Keratinocyte (primary cell): ENCODE data around the gene GHITM. TPM values are rescaled to one million over a fixed set of nuclear protein-coding genes. Genes with fewer than 3 reads are reported as not detected.
"Not testable (repeated sequence)": the region's sequence is repeated elsewhere in the genome, so short reads cannot be mapped to it uniquely, and the experiment has no call there.

Source experiments
- DNase-seq: peaks from one replicate; pipeline ENCODE4 v3.0.0-alpha.2; 2011; ENCODE audit warnings: low read depth, missing footprints, low spot score
- FAIRE-seq: peaks from 2 replicates; lab custom pipeline; 2011; peaks lifted over from hg19 to GRCh38; lab: Jason Lieb, UNC
- H2AFZ ChIP-seq: 2 replicates; pipeline ENCODE4 v1.6.0; 2012; ENCODE audit warnings: low read length, control low read depth, inconsistent platforms; ENCODE audit not compliant: control insufficient read depth
- H3K27ac ChIP-seq: 2 replicates; pipeline ENCODE4 v1.5.1; 2011; ENCODE audit warnings: low read length; ENCODE audit not compliant: control insufficient read depth, insufficient read depth
- H3K27me3 ChIP-seq: 3 replicates; pipeline ENCODE4 v1.6.0; 2011; ENCODE audit warnings: low read length; ENCODE audit not compliant: control insufficient read depth, insufficient read depth; ENCODE audit errors: extremely low read depth
- H3K36me3 ChIP-seq, 2 experiments: 2 replicates in 1 of 2; 3 replicates in 1 of 2; pipeline ENCODE4 v1.5.1; 2011; ENCODE audit warnings: low read length in 2 of 2, mild to moderate bottlenecking in 1 of 2; ENCODE audit not compliant: control insufficient read depth in 2 of 2, insufficient read depth in 2 of 2; ENCODE audit errors: extremely low read depth in 1 of 2
- H3K4me1 ChIP-seq: 3 replicates; pipeline ENCODE4 v1.5.1; 2011; ENCODE audit warnings: low read length; ENCODE audit not compliant: control insufficient read depth, insufficient read depth; ENCODE audit errors: extremely low read depth
- H3K4me2 ChIP-seq: 3 replicates; pipeline ENCODE4 v1.6.0; 2011; ENCODE audit warnings: low read depth, low read length; ENCODE audit not compliant: control insufficient read depth, insufficient read depth; ENCODE audit errors: extremely low read depth
- H3K4me3 ChIP-seq, 3 experiments: fragments of 200-600 bp in 1 of 3; sonication (generic) in 1 of 3; 2 replicates in 2 of 3; 3 replicates in 1 of 3; pipeline ENCODE4 v1.5.1; 2011 to 2016; ENCODE audit warnings: low read length in 3 of 3, mild to moderate bottlenecking in 3 of 3, control low read depth in 2 of 3, inconsistent platforms in 1 of 3, low read depth in 1 of 3, mixed read lengths in 1 of 3, mixed run types in 1 of 3, moderate library complexity in 1 of 3; ENCODE audit not compliant: control insufficient read depth in 2 of 3, insufficient read depth in 2 of 3; ENCODE audit errors: extremely low read depth in 1 of 3
- H3K79me2 ChIP-seq: 2 replicates; pipeline ENCODE4 v1.6.0; 2012; ENCODE audit warnings: low read length; ENCODE audit not compliant: control insufficient read depth, insufficient read depth
- H3K9ac ChIP-seq: 3 replicates; pipeline ENCODE4 v1.6.0; 2011; ENCODE audit warnings: low read length; ENCODE audit not compliant: control insufficient read depth, insufficient read depth; ENCODE audit errors: extremely low read depth
- H3K9me1 ChIP-seq: 3 replicates; pipeline ENCODE4 v1.6.0; 2011; ENCODE audit warnings: low read length; ENCODE audit not compliant: control insufficient read depth, insufficient read depth; ENCODE audit errors: extremely low read depth
- H3K9me3 ChIP-seq: 2 replicates; pipeline ENCODE4 v1.5.1; 2012; ENCODE audit warnings: low read depth, low read length; ENCODE audit not compliant: control insufficient read depth
- H4K20me1 ChIP-seq: 3 replicates; pipeline ENCODE4 v1.6.0; 2011; ENCODE audit warnings: low read length; ENCODE audit not compliant: control insufficient read depth, insufficient read depth; ENCODE audit errors: extremely low read depth
- CTCF ChIP-seq, 3 experiments: IDR thresholded peaks in 1 of 3; conservative IDR thresholded peaks in 1 of 3; optimal IDR thresholded peaks in 1 of 3; 2 replicates in 2 of 3; 3 replicates in 1 of 3; pipeline versions ENCODE3 to v1.5.1; 2011; ENCODE audit warnings: low read length in 3 of 3, mild to moderate bottlenecking in 3 of 3, moderate library complexity in 2 of 3, control low read depth in 1 of 3, inconsistent platforms in 1 of 3; ENCODE audit not compliant: insufficient read depth in 2 of 3; ENCODE audit errors: extremely low read depth in 1 of 3
- EZH2 ChIP-seq: IDR thresholded peaks from one replicate; pipeline ENCODE4 v1.6.1; 2012; ENCODE audit warnings: inconsistent platforms, mild to moderate bottlenecking, low read length, moderate library complexity
- dilution Hi-C: fragments of 300-500 bp; cut with MboI; formaldehyde crosslinking; loops from one replicate; pipeline ENCODE4 v1.7.0; 2020; ENCODE audit warnings: low sequenced_read_pairs; ENCODE audit not compliant: extremely low pct_ligation_motif_present
- polyA plus RNA-seq, 5 experiments: library from polyadenylated mRNA; depleted of rRNA in 3 of 5; stranded (reverse) in 3 of 5; stranded (forward) in 1 of 5; unstranded in 1 of 5; fragments of >200 nt; gene quantifications; 1 replicate in 1 of 5; 2 replicates in 3 of 5; 3 replicates in 1 of 5; pipeline versions ENCODE4 v1.2.1 to v1.2.3, GENCODE V29; 2011 to 2012; ENCODE audit warnings: missing spikeins in 2 of 5, low read depth in 1 of 5, low replicate concordance in 1 of 5

GHITM gene
- polyA plus RNA-seq, 1 donor (not counting 4 experiments of a cell fraction or from before 2014, with no cell fraction given), result 214 TPM

GRCh38 chr10:84114088-84114667 lies 25.1 kb upstream of the GHITM start:
- no peak for FAIRE-seq

GRCh38 chr10:84117204-84117603 lies 22.1 kb upstream of the GHITM start:
- H4K20me1 ChIP-seq, H3K9me3 ChIP-seq, H3K4me1 ChIP-seq, dilution Hi-C loops, FAIRE-seq, H3K27me3 ChIP-seq, H3K36me3 ChIP-seq, H3K4me3 ChIP-seq, H3K27ac ChIP-seq, H3K4me2 ChIP-seq, H3K9me1 ChIP-seq, DNase-seq, H3K79me2 ChIP-seq, H2AFZ ChIP-seq, H3K9ac ChIP-seq: not testable (repeated sequence)

More at GRCh38 chr10:84114088-84114667, 25.1 kb upstream of the GHITM start:
- Histone ChIP-seq H3K27ac (no peak overlapping the region), H3K9me3 (no peaks in the 10 kb centered on the region), H3K79me2 (no peaks in the 10 kb centered on the region), H3K9me1 (no peaks in the 10 kb centered on the region), H3K27me3 (no peaks in the 10 kb centered on the region), H3K36me3 (no peaks in the 10 kb centered on the region), H2AFZ (no peak overlapping the region), H3K4me1 (no peaks in the 10 kb centered on the region), H3K9ac (no peak overlapping the region), H3K4me2 (no peak overlapping the region), H4K20me1 (no peaks in the 10 kb centered on the region), H3K4me3 (no peak overlapping the region)
- dilution Hi-C loops, result no loop called here
- DNase-seq, result no peak
- TF ChIP-seq CTCF (optimal IDR thresholded peaks at IDR 0.05 in 1 of 3, IDR thresholded peaks at IDR 0.05 in 1 of 3, conservative IDR thresholded peaks at IDR 0.05 in 1 of 3; ENCODE audit: extremely low read depth in 1 of 3, insufficient read depth in 2 of 3, low read length in 3 of 3) (peak in 2 of 3 experiments; percentile 21 to 30), EZH2 (no peak)
